NCI-H524 treated with DMSO at 0.1 percent for 48 hours (cell line): ENCODE measurements around the gene SLC2A11.
A peak's percentile ranks its signal among the peaks of the same experiment; 100 is the strongest.

Experiments
- DNase-seq: peaks from one replicate; lab custom pipeline; 2025; lab: John Stamatoyannopoulos, UW

Gene SLC2A11

GRCh38 chr22:23832226-23833016, 25.3 kb upstream of the SLC2A11 start:
- no peak for DNase-seq

GRCh38 chr22:23833017-23833751, 24.5 kb upstream of the SLC2A11 start:
- DNase-seq, result no peak

- DNase-seq, result no peak
Measured at GRCh38 chr22:23833911-23834317, 23.8 kb upstream of the SLC2A11 start.

- DNase-seq, result no peak
Measured at GRCh38 chr22:23834406-23834792, 23.3 kb upstream of the SLC2A11 start.

GRCh38 chr22:23834793-23835483, 22.7 kb upstream of the SLC2A11 start:
- DNase-seq, result no peak

- no peak for DNase-seq
Measured at GRCh38 chr22:23835484-23836144, 22.1 kb upstream of the SLC2A11 start.

GRCh38 chr22:23836281-23836680, 21.4 kb upstream of the SLC2A11 start:
- DNase-seq, result no peak

- no peak for DNase-seq
Measured at GRCh38 chr22:23836692-23837495, 20.8 kb upstream of the SLC2A11 start.

- no peak for DNase-seq
Measured at GRCh38 chr22:23837496-23837859, 20.2 kb upstream of the SLC2A11 start.

GRCh38 chr22:23837911-23838680, 19.6 kb upstream of the SLC2A11 start:
- no peak for DNase-seq

GRCh38 chr22:23838681-23839468, 18.8 kb upstream of the SLC2A11 start, which contains the start of gene DERL3:
Gene DERL3 (minus strand): TSS chr22:23839006. CDS start chr22:23838987, 19 bp downstream.
- peak; percentile 60 for DNase-seq

- no peak for DNase-seq
Measured at GRCh38 chr22:23840026-23840425, 17.6 kb upstream of the SLC2A11 start.

- DNase-seq, result no peak
Measured at GRCh38 chr22:23841292-23841691, 16.4 kb upstream of the SLC2A11 start.

GRCh38 chr22:23841736-23842445, 15.8 kb upstream of the SLC2A11 start:
- no peak for DNase-seq

GRCh38 chr22:23842599-23842998, 15.1 kb upstream of the SLC2A11 start:
- no peak for DNase-seq

GRCh38 chr22:23844739-23845202, 12.9 kb upstream of the SLC2A11 start:
- no peak for DNase-seq

GRCh38 chr22:23845265-23846080, 12.2 kb upstream of the SLC2A11 start:
- no peak for DNase-seq

- DNase-seq, result no peak
Measured at GRCh38 chr22:23846081-23846469, 11.6 kb upstream of the SLC2A11 start.
